Left lung (tissue), 10 donors: ENCODE data around the gene HSPA1L. TPM values are rescaled to one million over a fixed set of nuclear protein-coding genes. Genes with fewer than 3 reads are reported as not detected.
"Not testable (repeated sequence)": the region's sequence is repeated elsewhere in the genome, so short reads cannot be mapped to it uniquely, and the experiment has no call there.

Source experiments
- ATAC-seq: fragments of 200-7000 bp; cut with Tn5 transposase; one replicate; pipeline ENCODE4 v1.9.1; 2020; ENCODE audit warnings: moderate library complexity
- DNase-seq, 4 donors: peaks; one replicate each; pipeline ENCODE4 v3.0.0-alpha.2; 2013 to 2020
- H3K27ac ChIP-seq, 2 donors: fragments of 200-600 bp; sonication (generic) in 1 of 2; one replicate each; pipeline versions ENCODE4 v1.5.0 to v1.8.0; 2020 to 2021
- H3K27me3 ChIP-seq, 2 donors: fragments of 200-600 bp; sonication (generic) in 1 of 2; one replicate each; pipeline versions ENCODE4 v1.5.0 to v1.8.0; 2020 to 2021
- H3K36me3 ChIP-seq, 2 donors: fragments of 200-600 bp; sonication (generic) in 1 of 2; one replicate each; pipeline versions ENCODE4 v1.5.0 to v1.8.0; 2020 to 2021
- H3K4me1 ChIP-seq, 2 donors: fragments of 200-600 bp; one replicate each; pipeline ENCODE4 v1.8.0; 2021
- H3K4me3 ChIP-seq, 2 donors: fragments of 200-600 bp; sonication (generic) in 1 of 2; one replicate each; pipeline versions ENCODE4 v1.5.0 to v1.8.0; 2020 to 2021; ENCODE audit warnings: mild to moderate bottlenecking in 1 of 2
- H3K9me3 ChIP-seq, 2 donors: fragments of 200-600 bp; sonication (generic) in 1 of 2; one replicate each; pipeline versions ENCODE4 v1.5.0 to v1.8.0; 2020 to 2021
- intact Hi-C, 2 donors: fragments of 100-400 bp; cut with DNase I; formaldehyde crosslinking; loops; one replicate each; pipeline versions ENCODE4 v1.11.2 to v1.14.2; 2022
- polyA plus RNA-seq, 6 donors: library from polyadenylated mRNA; unstranded; fragments of 120-200 nt; gene quantifications; one replicate each; pipeline ENCODE4 v1.2.1, GENCODE V29; 2013; ENCODE audit not compliant: insufficient read length in 6 of 6
- total RNA-seq, 2 donors: library from RNA; stranded (reverse); fragmentation: NEBNext Ultra II Directional; extraction: Animal tissue kit (Norgen Biotek cat#: 25700); gene quantifications; one replicate each; pipeline ENCODE4 v1.2.1, GENCODE V29; 2021
- TF ChIP-seq, protein P1 (sequence below), 2 donors: fragments of 200-600 bp; sonication (generic) in 1 of 2; IDR thresholded peaks; one replicate each; pipeline versions ENCODE4 v1.5.0 to v1.8.0; 2021; ENCODE audit warnings: antibody characterized with exemption in 2 of 2
- donor health status: DM: no; HTN: yes; CAD: no.
- donor health status: DM: no; HTN: no; CAD: no.

HSPA1L gene
- total and polyA plus RNA-seq, 8 donors: 0.99 to 4.4 (median 3.1) TPM

DNA sequence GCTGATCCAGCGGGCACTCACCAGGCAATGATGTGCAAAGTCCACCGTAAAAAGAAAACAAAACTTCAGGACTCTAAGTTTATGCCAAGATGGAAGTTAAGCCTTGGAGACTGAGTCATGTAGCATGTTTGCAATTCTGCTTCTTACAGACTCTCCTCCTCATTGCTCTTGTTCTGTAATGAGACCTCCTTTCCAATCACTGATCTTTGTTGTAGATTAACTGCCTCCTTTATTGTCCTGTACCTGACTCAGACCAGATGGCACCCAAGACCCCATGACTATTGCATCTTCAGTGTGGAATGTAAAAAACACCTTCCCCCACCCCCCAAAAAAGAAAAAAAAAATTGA, 36.4 kb upstream of the HSPA1L start:
- no peaks in the 10 kb centered on the region for H3K4me1 ChIP-seq
- intact Hi-C loops: no loop called here
- TF ChIP-seq, protein P1, sequence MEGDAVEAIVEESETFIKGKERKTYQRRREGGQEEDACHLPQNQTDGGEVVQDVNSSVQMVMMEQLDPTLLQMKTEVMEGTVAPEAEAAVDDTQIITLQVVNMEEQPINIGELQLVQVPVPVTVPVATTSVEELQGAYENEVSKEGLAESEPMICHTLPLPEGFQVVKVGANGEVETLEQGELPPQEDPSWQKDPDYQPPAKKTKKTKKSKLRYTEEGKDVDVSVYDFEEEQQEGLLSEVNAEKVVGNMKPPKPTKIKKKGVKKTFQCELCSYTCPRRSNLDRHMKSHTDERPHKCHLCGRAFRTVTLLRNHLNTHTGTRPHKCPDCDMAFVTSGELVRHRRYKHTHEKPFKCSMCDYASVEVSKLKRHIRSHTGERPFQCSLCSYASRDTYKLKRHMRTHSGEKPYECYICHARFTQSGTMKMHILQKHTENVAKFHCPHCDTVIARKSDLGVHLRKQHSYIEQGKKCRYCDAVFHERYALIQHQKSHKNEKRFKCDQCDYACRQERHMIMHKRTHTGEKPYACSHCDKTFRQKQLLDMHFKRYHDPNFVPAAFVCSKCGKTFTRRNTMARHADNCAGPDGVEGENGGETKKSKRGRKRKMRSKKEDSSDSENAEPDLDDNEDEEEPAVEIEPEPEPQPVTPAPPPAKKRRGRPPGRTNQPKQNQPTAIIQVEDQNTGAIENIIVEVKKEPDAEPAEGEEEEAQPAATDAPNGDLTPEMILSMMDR (IDR thresholded peaks at IDR 0.05): no peak
- no peaks in the 10 kb centered on the region for H3K9me3 ChIP-seq
- no peak for DNase-seq
- no peak for ATAC-seq
- H3K27me3 ChIP-seq: no peaks in the 10 kb centered on the region
- no peak overlapping the region for H3K27ac ChIP-seq
- no peak overlapping the region for H3K4me3 ChIP-seq
- H3K36me3 ChIP-seq: peaks cover 0 to 12% of the 10 kb centered on the region in 2 donors

DNA sequence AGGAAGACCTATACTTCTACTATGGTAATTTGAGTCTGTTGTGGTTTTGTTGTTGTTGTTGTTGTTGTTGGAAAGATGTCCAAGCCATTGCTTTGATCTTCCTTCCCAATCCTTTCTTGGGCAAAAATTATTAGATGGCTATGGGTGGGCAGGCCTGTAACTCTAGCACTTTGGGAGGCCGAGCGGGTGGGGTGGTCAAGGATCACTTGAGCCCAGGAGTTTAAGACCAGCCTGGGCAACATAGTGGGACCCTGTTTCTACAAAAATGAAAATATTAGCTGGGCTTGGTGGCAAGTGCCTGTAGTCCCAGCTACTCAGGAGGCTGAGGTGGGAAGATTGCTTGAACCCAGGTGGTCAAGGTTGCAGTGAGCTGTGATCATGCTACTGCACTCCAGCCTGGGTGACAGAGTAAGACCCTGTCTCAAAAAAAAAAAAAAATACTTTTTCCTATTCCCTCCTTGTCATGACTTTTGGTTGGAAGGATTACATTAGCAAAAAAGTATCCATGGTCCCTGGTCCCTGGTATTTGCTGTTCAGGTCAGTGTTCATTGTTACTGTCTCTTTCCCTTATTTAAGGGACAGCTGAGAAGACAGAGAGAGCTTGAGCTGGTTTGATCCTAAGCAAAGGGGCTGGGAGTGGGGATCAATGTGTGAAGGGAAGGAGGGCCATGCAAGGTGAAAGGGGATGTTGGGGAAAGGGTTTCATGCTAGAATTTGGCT, 35.8 kb upstream of the HSPA1L start:
- Histone ChIP-seq H3K27ac (no peak overlapping the region), H3K9me3 (no peaks in the 10 kb centered on the region), H3K27me3 (no peaks in the 10 kb centered on the region), H3K4me3 (no peak overlapping the region), H3K4me1 (no peaks in the 10 kb centered on the region), H3K36me3 (peaks cover 0 to 7% of the 10 kb centered on the region in 2 donors)
- ATAC-seq (no peak), DNase-seq (no peak)
- TF ChIP-seq, protein P1 (IDR thresholded peaks at IDR 0.05): no peak
- intact Hi-C loops: no loop called here

DNA sequence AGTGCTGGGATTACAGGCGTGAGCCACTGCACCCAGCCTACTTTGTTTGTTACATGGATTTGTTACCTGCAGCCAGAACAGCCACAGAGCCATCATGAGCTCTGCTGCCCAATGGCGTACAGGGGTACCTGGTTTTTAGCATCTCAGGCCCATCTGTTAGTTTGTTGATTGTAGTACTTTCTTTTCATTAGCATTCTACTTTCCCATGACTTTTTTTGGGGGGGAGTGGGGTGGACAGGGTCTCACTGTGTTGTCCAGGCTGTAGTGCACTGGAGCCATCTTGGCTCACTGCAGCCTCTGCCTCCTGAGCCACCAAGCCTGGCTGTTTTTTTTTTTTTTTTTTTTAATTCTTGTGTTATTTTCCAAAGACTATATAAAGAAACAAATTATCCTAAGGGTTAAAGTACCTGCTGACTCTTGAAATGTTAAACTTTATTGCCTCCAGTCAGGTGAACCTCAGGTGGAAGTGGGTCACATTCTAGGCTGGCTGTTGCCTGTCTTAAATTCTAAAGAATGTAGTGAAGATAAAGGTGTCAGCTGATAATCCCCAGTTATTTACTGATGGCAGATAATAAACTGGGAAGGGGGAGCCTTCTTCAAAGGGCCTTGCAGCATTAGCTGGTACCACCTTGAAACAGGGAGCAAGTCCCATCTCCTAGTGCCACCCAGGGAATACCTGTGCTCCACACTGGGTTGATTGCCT, 32.3 kb upstream of the HSPA1L start:
- Histone ChIP-seq H3K4me3 (no peak overlapping the region), H3K27ac (no peak overlapping the region), H3K4me1 (no peaks in the 10 kb centered on the region), H3K36me3 (no peaks in the 10 kb centered on the region), H3K9me3 (no peaks in the 10 kb centered on the region), H3K27me3 (no peaks in the 10 kb centered on the region)
- DNase-seq (no peak), ATAC-seq (no peak)
- TF ChIP-seq, protein P1 (IDR thresholded peaks at IDR 0.05): no peak
- intact Hi-C loops: no loop called here

DNA sequence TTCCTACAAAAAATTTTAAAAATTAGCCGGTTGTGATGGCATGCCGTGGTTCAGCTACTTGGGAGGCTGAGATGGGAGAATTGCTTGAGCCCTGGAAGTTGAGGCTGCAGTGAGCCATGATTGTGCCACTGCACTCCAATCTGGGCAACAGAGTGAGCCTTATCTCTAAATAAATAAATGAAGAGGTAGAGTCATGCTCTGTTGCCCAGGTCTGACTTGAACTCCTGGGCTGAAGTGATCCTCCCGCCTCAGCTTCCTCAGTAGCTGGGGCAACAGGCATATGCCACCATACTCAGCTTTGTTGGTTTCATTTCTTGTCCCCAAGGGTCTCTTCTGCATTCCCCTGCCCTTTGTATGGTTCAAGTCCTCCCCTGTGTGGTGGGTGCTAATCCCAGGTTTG, 29.4 kb upstream of the HSPA1L start:
- TF ChIP-seq, protein P1 (IDR thresholded peaks at IDR 0.05): no peak

DNA sequence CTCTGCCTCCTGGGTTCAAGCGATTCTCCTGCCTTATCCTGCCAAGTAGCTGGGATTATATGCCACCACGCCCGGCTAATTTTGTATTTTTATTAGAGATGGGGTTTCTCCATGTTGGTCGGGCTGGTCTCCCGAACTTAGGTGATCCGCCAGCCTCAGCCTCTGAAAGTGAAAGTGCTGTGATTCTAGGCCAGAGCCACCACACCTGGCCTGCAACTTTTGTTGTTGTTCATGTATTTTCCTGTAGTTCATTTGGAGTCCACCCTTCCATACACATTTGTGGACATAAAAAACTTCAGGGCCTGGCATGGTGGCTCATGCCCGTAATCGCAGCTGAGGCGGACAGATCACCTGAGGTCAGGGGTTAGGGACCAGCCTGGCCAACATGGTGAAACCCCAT, 27.0 kb upstream of the HSPA1L start:
- TF ChIP-seq, protein P1 (IDR thresholded peaks at IDR 0.05): no peak
- ATAC-seq: no peak

More for the DNA sequence above, 29.4 kb upstream of the HSPA1L start:
- Histone ChIP-seq H3K9me3 (no peaks in the 10 kb centered on the region), H3K4me3 (no peak overlapping the region), H3K4me1 (peaks cover 0 to 6% of the 10 kb centered on the region in 2 donors), H3K36me3 (peaks cover 0 to 29% of the 10 kb centered on the region in 2 donors), H3K27ac (no peak overlapping the region), H3K27me3 (no peaks in the 10 kb centered on the region)
- DNase-seq (no peak), ATAC-seq (peak; percentile 59)
- intact Hi-C loops: no loop called here

DNA sequence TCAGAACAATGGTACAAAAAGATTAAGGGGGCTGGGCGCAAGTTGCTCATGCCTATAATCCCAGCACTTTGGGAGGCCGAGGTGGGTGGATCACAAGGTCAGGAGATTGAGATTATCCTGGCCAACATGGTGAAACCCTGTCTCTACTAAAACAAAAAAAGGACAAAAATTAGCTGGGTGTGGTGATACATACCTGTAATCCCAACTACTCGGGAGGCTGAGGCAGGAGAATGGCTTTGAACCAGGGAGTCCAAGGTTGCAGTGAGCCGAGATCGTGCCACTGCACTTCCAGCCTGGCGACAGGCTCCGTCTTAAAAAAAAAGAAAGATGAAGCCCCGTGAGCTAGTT, 24.7 kb upstream of the HSPA1L start:
- H3K27me3 ChIP-seq, intact Hi-C loops, H3K9me3 ChIP-seq, H3K4me3 ChIP-seq, ATAC-seq, DNase-seq, H3K27ac ChIP-seq: not testable (repeated sequence)
- Histone ChIP-seq H3K36me3 (peaks cover 0 to 57% of the 10 kb centered on the region in 2 donors), H3K4me1 (peaks cover 31 to 48% of the 10 kb centered on the region in 2 donors)

More for the DNA sequence above, 27.0 kb upstream of the HSPA1L start:
- no peaks in the 10 kb centered on the region for H3K9me3 ChIP-seq
- no peaks in the 10 kb centered on the region for H3K27me3 ChIP-seq
- no peak for DNase-seq
- intact Hi-C loops: no loop called here
- peaks cover 19 to 30% of the 10 kb centered on the region in 2 donors for H3K4me1 ChIP-seq
- H3K36me3 ChIP-seq: peaks cover 0 to 53% of the 10 kb centered on the region in 2 donors
- no peak overlapping the region for H3K4me3 ChIP-seq
- no peak overlapping the region for H3K27ac ChIP-seq
